CD4-positive, alpha-beta T cell treated with Interleukin-6 at 100 ng/mL for 8 hours (primary cell): ENCODE data around the gene GPRIN3.
A peak's percentile ranks its signal among the peaks of the same experiment; 100 is the strongest.
"Not testable (repeated sequence)": the region's sequence is repeated elsewhere in the genome, so short reads cannot be mapped to it uniquely, and the experiment has no call there.

ENCODE experiments used
- DNase-seq: peaks from one replicate; pipeline ENCODE4 v3.0.0-alpha.2; 2020; ENCODE audit warnings: mixed read lengths, low spot score

Gene GPRIN3

DNA sequence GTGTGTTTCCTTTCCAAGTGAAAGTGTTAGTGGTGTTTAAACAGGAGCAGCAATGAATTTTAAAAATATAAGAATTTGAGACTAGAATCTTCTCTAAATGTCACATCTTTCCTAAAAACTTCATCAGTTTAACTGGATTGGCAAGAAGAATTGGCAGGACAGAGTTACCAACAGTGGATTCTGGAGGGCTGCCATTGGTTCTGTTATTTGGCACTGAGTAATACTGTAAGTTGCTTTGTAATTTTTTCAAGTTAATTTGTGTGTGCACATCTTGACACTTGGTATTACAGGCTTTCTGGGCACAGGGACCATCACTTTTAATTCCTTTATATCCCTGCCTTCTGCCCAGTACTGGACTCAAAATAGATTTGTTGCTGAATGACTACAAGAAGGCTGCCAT is 4.5 kb upstream of the GPRIN3 start:
- no peak for DNase-seq

DNA sequence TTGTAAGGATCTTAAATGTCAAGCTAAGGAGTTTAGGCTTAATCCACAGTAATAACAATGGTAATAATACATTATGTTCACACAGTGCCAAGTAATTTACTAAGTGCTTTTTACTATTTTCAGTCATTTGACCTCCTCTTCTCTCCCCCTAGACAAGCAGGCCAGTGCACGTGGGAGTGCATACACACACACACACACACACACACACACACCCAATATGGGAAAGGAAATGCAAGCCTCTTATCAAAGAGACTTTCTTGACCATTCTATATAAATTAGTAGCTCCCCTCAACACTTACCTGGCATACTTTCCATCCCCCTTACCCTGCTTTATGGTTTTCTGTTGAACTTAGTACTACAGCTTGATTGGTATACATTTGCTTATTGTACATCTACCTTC is 3.8 kb upstream of the GPRIN3 start:
- no peak for DNase-seq

DNA sequence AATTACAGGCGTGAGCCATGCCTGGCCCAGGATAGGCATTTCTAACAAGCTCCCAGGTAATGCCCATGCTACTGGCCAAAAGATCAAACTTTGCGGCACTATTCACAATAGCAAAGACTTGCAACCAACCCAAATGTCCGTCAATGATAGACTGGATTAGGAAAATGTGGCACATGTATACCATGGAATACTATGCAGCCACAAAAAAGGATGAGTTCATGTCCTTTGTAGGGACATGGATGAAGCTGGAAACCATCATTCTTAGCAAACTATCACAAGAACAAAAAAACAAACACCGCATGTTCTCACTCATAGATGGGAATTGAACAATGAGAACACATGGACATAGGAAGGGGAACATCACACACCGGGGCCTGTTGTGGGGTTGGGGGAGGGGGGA is 1.6 kb upstream of the GPRIN3 start:
- not testable (repeated sequence) for DNase-seq

DNA sequence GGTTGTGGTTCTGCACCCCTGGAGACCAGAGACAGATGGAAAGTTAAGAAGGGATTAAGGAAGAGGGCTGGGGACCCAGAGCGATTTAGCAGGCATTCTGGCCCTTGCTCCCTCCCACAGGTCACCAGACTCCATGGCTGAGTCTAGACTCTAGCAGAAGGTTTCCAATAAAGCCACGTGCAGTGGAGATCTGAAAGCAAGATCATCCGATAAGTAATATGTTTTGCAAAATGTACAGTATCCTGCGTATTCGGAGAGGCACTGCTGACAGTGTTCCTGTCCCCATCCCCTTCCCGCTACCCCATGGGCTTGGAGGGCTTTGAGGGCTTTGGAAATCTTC is 531 bp upstream of the GPRIN3 start:
- no peak for DNase-seq

DNA sequence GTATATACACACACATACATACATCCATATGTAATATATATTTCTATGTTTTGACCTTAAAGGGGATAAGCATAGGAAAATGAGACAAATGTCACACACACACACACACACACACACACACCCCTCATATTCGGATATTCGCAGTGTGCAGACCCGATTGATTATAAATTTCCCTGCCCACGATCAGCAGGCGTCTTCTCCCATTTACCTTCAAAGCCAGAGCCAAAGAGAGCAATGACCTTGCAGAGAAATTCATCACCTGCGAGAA is 488 bp downstream of the GPRIN3 start:
- DNase-seq: no peak

DNA sequence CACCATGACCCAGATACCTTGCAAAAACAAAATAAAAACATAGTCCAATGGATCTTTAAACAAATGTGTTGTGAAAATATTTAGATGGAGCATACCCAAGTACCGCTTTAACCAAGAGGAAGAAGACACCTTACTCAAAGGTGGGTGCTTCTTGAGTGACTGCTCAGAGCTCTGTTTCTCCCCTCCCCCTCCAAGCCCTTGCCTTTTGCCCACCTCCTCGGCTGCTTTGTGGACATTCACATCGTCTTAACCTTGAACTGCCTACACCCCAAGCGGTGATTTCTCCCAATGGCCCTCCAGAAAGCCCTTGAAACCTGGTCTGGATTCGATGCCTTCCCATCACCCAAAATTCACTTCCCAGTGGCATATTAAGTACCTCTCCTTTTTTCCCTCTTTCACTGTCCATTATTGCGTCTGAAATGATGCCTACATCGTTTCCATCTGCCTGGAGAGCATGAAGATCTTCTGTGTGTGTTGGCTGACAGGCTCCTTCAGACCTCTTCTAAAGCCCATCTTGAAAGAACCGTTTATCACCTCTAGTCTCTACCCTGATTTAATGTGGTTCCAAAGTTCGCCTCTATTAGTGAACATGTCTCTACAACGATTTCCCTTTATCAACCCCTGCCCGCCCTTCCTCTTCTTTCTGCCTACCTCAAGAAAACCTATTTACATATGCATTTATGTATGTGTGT is 968 bp downstream of the GPRIN3 start:
- peak; percentile 35 for DNase-seq

DNA sequence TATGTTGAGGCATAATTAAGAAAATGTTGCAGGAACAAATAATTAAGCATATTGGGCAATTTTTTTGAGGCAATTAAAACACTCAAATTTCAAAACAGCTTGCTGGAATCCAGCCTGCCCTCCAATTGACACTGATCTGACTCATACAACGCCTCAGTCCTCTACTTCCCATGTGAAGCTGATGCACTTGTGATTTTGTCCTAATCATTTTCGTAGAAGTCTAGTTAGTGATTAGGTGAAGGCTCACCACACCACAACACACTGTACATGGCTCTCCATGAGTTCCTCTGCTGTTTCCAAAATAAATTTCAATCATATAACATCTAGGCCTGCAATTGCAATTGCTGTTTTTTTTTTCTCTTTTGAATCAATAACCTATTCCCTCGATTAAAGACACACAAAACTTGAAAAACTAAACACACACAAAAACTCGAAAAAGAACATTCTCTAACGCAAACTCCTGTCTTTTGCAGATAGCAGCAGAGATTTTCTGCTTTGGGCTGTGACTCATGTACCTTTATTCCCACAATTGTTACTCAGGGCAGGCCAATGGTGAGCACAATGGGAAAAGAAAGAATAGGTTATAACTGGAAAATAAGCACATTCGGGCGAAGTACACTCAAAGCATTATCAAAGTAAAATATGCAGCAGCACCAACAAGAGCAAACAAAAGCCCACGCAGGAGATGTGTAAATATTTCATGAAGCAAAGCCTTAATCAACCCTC is 1.7 kb downstream of the GPRIN3 start:
- DNase-seq: no peak

DNA sequence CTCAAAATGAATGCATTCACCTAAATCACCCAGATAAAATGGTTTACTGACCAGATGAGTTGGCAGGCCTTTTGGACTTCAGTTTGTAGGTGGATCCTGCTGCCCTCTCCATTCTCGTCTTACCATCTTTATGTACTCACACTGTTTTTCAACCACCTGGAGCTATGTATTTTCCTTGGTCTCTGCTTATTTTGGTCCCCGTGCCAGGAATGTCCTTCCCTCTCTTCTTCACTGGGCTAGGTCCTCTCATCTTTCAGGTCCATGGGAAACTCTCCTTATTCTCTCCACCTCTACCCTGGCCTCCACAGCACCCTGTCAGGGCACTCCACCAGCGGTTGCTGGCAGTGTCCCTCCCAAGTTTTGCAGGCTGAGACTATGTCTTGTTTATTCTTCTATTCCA is 2.6 kb downstream of the GPRIN3 start:
- no peak for DNase-seq

DNA sequence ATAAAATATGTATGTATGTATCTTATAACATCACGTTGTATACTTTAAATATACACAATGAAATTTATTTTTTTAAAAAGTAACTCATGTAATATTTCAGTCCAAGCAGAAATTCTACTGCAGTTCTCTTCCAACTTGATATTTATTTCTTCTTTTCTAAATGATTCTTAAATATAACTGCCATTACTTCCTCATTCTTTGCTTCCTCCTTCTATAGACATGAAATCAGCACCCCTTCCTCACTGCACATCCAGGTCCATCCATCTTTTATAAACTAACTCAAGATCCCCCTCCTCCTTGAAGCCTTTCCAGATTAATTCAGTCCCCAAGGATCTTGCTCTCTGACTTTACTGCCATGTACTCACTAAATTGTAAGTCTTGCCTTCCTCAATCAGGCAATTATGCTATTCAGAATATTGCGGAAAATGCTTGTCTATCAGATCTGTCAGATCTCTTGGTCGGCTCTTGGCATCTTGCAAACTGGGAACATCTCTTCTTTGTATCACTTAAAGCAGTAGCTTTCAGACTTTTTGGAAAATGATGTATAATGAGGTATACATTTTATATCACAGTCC is 3.7 kb downstream of the GPRIN3 start:
- no peak for DNase-seq

DNA sequence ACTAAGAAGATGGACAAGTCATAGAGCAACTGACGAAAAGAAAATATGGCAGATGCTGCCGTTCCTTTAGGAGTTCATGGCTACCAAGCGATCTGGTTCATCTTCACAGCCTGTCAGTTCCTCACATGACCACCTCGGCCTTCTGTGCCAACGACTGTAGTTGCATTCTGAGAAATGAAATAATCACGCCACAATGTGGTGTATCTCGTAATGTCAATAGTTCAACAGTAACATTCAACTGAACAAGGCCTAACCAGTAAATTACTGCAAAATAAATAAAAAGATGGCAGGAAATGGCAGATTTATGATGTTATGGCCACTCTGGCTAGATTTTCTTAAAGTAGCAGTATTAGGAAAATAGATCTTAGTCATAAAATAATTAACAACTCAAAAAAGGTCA is 4.4 kb downstream of the GPRIN3 start:
- DNase-seq: peak; percentile 67

DNA sequence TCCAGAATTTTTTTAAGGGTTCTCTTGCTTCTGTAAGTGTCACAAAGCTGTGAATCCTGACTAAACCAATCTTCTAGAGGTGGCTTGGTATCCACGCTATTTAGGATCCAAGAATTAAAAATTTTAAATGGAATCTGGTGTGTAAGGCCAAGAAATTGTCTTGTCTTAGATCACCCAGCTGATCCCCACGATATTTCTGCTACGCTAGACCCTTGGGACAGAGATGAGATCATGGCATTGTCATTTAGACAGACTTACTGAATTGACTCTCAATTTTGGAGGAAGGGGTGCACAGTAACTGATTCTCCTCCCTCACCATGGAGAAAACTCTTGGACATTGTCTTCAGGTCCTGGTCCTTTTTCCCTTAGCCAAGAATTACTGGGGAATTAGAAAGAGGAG is 5.7 kb downstream of the GPRIN3 start:
- DNase-seq: no peak

DNA sequence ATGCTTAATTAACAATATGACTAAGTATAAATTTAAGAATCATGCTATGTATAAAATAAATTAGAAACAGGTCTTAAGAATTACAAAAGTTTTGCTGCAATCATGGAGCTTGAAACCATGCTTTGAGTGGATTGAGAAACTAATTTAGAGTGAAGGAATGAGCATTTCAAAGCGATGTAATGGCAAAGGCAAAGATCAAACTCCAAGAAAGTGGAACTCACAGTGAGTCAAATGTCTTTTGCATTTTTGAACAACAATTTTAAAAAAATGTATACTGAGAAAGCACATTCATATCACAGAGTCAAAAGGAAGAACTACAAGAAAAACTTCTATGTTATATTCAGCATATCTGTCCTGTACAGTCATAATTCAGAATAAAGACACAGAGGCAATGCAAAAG is 6.6 kb downstream of the GPRIN3 start:
- no peak for DNase-seq

DNA sequence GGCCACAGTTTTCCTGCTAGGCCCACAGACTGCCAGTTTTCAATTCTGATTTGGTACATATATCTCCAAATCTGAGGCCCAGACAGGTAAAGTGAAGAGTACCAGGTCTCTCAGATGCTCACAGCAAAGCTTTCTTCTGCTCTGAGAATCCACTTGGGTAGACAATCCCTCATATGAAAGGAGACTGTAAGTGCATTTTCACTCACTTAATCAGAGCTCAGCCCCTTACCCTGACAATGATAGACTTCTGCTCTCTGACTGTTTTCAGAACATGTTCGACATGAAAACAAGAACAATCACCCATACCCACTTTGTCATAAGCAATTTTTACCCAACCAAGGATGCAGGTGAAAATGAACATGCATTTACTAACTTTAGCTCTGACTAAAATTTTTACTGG is 7.1 kb downstream of the GPRIN3 start:
- no peak for DNase-seq

DNA sequence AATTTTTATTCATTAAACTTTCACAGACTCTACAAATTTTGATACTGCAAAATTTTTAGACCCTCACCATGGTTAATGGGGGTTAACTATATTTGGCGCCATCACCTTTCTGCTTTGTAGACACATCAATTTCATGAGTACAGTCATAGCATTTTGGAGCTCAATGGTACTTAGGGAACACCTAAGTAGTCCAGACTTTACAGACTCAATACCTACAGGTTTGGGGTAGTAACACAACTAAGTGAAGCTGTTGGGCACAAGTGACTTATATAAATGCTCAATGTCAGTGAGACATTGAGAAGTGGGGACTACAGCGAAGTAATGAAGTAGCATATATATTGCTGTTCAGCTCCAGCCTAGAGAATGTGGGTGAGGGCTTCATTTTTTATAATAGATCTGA is 7.5 kb downstream of the GPRIN3 start:
- DNase-seq: no peak

DNA sequence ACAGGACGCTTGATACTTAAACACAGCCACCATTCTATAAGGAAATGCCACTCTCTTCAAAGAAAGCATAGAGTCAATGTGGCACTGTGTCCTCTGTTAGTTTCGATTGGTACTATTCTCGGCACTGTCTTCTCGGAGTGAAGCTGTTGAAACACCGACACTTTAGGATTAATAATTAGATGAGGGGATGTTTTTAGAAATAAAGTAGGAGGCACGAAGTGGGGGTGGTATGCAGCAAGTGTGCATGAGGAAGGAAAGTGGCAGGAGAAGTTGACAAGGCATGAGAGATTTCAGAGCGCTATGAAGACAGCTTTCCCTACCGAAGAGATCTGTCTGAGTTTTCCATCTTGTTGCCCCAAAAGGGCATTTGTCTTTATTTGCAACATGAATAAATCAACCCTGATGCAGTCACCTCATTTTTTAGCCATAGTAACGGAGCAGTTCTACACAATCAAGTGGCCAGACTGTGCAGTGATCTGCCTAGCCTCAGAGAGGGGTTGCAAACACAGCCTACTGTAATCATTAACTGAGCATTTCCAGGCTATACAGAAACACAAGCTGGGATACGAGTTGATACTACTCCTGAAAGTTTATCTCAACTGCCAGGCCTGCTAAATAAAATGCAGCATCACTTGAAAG is 8.3 kb downstream of the GPRIN3 start:
- peak; percentile 32 for DNase-seq

DNA sequence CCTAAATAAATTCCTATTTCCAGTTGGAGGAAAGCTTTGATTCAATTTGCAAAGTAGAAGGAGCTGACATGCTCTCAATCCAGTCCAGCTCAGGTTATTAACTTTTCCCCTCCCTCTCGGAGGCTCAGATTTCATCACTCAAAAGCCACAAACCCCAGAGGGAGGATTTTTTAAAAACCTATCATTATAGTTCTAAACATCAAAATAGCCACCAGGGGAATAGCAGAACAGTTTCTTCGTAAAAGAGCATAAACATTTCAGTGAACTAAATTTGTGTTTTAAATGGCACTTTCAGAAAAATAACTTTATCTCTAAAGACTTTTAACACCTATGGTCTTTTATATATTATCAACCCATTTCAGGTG is 8.8 kb downstream of the GPRIN3 start:
- DNase-seq: peak; percentile 52

DNA sequence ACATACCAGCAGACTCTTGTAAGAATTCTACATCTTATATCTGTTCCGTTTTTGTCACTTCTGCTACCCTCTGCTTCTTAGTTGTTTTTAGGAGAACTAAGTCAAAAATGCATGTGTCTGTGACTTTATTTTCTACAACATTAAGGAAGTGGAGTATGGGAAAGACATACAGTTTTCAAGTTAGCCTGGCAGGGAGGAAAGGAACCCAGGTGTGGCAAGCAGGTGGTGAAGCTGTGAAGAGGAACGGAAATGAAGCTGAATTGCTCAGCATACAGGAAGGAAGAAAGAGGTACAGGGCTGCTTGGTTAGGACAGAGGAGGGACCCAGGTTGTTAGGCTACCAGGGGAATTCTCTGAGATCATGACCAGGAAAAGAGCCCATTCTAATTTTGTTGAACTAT is 9.4 kb downstream of the GPRIN3 start:
- peak; percentile 69 for DNase-seq

DNA sequence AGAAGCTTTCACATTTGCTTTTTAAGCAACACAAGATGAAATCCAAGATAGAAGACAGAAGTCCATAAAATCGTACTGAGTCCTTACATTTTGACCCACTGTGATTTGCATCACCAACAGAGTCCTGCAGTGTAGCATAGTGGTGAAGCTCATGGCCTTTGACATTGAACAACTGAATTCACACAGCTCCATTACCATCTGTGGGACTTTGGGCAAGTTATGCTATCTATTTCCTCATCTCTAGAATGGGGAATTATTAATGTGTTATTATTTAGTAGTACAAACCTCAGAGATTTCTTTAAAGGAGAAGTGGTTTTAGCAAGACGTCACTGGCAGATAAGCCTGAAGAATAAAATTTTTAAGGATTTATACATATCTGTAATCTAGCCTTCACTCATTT is 10.7 kb downstream of the GPRIN3 start:
- DNase-seq: no peak

DNA sequence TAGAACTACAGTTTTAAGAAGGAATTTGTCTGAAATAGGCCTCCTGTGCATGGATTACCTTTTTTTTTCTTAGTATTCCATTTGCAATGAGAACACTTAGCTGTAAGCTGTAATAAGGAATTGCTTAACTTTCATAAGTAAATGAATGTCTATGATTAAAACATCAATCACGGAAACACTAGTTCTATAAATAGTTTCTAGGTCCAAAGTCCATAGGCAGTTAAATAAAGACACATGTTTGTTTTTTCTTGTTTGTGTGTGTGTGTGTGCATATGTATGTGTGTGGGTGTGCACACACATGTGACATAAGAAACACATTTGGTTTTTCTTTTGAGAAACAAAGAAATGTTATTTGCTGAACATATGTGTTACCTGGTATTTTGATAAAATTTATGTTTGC is 11.2 kb downstream of the GPRIN3 start:
- no peak for DNase-seq

DNA sequence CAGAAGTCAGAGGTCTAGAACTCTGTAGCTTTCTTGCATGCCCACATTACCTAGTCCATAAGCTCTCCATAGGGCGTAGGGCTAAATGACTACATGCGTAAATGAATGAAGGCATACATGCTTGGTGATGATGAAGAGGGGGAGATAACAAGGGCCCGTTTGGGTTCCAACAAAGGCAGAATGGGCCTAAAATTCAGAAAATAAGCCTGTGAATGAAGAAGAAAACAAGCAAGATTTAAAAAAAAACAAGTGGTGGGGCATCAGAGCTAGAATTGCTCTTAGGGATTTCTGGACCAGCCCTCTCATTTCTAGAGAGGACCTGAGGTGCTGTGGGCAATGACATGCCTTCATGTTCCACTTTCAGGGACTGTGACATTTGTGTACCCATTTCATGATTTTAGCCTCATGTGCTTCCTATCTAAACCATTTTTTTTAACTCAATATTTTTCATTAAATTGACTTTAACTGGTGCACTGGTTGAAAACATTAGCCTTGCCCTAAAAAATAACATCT is 12.1 kb downstream of the GPRIN3 start:
- no peak for DNase-seq

DNA sequence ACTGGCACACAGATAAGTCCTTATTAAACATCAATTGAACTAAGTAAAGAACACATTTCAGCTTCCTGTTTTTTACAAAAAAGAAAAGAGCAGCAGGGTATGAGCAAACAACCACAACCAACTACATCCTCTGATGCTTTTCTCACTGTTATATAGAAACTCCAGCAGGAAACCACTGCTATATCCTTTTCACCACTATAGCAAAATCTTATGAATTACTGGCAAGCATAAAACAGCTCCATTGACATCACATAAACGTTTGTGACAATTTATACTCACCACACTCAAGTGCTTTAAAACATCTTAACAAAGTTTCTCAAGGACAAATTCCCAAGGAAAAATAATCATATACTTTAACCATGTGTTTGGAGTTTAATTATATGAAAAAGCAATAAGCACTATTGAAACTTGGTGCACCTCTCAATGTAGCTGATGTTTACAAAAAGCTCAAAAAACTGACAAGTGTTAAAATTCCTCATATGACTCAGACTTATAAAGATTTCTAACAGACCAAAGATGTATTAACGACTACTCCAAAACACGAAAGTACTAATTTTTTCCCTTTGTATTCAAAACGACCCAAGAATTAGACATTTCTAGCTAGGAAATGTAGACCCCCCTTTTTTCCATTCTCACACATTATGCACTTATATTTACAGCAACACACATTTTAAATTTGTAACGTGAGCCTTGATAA is 12.9 kb downstream of the GPRIN3 start:
- DNase-seq: peak; percentile 75

DNA sequence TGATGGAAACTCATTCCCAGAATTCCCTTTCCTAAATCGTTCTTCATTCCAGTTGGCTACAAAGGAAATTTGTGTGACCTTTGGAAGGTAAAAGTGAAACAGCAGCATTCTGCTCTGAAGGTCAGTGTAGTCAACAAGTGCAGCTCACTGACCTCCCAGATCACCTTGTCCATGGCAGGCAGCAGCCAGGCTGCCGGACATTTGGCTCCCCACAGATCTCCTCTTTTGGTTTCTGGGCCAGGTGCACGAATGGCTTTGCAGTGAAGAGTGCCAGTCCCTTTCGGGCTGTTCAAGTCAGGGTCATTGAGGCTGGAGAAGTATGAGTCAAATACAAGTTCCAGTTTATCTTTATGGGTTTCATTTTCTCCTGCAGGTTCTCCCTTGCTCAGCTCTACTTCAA is 14.3 kb downstream of the GPRIN3 start:
- DNase-seq: no peak
